ENCODE data around the gene ADAMTSL5.
"Not testable (repeated sequence)": the region's sequence is repeated elsewhere in the genome, so short reads cannot be mapped to it uniquely, and the experiment has no call there.

The ADAMTSL5 gene

DNA sequence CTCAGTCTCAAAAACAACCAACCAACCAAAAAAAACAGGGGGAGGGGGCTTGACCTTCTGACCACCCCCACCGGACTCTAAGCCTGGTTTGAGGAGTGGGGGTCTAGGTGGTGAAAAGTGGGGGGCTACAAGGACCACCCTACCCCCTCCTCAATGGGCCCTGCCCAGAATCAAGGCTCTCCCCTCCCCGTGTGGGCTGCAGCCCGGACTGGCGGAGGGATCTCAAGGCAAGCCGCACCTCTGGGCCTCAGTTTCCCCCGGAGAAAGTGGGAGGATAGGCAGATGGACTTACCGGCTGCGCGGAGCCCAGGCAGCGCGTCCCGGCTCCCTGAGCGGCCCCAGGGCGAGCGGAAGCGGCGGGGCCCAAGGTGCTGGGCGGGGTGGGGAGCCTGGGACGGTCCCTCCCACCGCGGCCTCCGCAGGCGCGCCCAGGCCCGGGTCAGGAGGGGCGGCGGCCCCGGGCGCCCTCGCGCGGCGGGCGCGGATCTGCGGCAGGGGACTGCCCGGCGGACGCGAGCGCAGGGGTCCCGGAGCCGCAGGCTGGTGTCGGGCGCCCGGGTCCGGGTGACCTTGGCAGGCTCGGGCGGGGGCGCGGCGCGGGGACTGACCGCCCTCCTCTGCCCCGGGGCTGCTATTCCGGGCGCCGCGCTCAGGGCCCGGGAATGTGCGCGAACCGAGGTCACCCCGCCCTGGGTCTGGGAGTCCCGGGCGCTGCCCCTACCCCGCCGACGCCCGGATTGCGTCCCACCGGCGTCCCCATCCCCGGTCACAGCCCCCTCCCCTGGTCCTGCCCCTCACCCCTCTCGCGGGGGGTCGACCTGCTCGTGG lies at the start of gene ADAMTSL5:
Gene ADAMTSL5, minus strand, starts transcription at position 349 of the 828 bp plus-strand sequence. CDS start 2,076 bp downstream, outside the sequence.
- peak in 1 of 2 donors; percentile 33 for DNase-seq (ENCODE audit: low read depth in 2 of 2)

DNA sequence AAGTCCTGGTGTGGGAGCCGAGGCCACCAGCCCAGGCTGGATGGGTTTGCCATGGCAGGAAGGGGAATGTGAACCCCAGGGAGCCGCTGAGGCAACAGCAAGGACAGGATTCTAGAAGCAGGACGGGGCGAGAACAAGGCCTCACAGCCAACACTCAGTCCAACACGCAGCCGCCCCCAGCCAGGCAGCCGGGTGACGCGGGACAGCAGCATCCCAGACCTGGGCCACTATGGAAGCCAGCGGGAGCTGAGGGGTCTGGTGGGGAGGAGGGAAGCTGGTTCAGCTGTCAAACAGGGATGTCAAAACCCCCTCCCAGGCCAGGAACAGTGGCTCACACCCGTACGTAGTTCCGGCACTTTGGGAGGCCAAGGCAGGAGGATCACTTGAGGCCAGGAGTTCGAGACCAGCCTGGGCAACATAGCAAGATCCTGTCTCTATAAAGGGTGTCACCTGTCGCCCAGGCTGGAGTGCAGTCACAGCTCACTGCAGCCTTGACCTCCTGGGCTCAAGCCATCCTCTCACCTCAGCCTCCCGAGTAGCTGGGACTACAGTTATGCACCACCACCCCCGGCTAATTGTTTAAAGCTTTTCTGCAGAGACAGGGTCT lies 48.5 kb upstream of the ADAMTSL5 start:
- no peak for DNase-seq (ENCODE audit: low read depth in 2 of 2)

GRCh38 chr19:1560286-1560882 lies 47.6 kb upstream of the ADAMTSL5 start:
- no peak for DNase-seq (ENCODE audit: low read depth in 2 of 2)

GRCh38 chr19:1558552-1558951 lies 45.7 kb upstream of the ADAMTSL5 start:
- DNase-seq (ENCODE audit: low read depth in 2 of 2), result no peak

GRCh38 chr19:1556390-1557070 lies 43.7 kb upstream of the ADAMTSL5 start:
- DNase-seq (ENCODE audit: low read depth in 2 of 2), result no peak

GRCh38 chr19:1555487-1556389 lies 42.9 kb upstream of the ADAMTSL5 start:
- DNase-seq (ENCODE audit: low read depth in 2 of 2), result no peak

GRCh38 chr19:1554968-1555367 lies 42.1 kb upstream of the ADAMTSL5 start:
- no peak for DNase-seq (ENCODE audit: low read depth in 2 of 2)

- no peak for DNase-seq (ENCODE audit: low read depth in 2 of 2)
Measured at GRCh38 chr19:1553415-1553814, 40.6 kb upstream of the ADAMTSL5 start.

- DNase-seq (ENCODE audit: low read depth in 2 of 2), result no peak
Measured at GRCh38 chr19:1551068-1552040, 38.5 kb upstream of the ADAMTSL5 start.

GRCh38 chr19:1549332-1549945 lies 36.6 kb upstream of the ADAMTSL5 start:
- no peak for DNase-seq (ENCODE audit: low read depth in 2 of 2)

DNA sequence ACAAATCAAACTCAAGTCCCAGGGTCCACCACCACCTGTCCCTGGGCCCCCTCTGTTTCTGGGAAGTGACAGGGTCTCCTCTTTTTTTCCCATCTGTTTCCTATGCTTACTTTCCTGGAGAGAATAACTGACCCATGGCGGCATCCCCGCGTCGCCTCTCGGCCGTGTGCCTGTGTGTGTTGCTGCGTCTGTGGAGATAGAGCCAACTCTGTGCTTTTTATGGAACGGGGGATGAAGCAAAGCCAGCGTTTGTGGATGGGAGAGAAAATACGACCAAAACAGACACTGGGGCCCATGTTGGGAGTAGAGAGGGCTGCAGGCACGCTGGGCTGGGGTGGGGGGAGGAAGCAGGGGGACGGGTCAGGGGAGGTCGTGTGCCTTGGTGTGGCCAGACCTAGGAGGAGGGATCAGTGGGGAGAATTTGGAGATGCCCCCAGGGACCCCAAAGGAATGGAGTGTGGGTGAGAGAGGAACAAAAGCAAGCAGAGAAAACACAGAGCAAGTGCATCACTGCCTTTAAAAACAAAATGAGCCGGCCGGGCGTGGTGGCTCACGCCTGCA lies 27.6 kb upstream of the ADAMTSL5 start:
- no peak for DNase-seq (ENCODE audit: low read depth in 2 of 2)

DNA sequence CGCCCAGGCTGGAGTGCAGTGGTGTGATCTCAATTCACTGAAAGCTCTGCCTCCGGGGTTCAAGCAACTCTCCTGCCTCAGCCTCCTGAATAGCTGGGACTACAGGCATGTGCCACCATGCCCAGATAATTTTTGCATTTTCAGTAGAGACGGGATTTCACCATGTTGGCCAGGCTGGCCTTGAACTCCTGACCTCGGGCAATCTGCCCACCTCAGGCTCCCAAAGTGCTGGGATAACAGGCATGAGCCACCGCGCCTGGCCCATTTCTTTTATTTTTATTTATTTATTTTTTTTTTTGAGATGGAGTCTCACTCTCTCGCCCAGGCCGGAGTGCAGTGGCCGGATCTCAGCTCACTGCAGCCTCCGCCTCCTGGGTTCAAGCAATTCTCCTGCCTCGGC lies 26.9 kb upstream of the ADAMTSL5 start:
- DNase-seq (ENCODE audit: low read depth in 2 of 2), result not testable (repeated sequence)

GRCh38 chr19:1538978-1539377 lies 26.2 kb upstream of the ADAMTSL5 start:
- no peak for DNase-seq (ENCODE audit: low read depth in 2 of 2)

DNA sequence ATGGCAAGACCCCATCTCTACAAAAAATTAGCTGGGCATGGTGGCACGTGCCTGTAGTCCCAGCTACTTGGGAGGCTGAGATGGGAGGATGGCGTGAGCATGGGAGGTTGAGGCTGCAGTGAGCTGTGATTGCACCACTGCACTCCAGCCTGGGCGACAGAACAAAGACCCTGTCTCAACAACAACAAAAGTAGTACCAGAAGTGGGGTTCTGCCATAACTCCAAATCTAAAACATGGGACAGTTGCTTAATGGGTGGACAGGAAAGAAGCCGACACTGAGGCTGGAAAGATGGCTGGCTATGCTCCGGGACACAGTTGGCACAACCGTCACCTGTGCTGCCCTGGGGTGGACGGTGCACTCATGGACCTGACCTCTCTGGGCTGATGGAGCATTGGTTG lies 22.9 kb upstream of the ADAMTSL5 start:
- DNase-seq (ENCODE audit: low read depth in 2 of 2), result not testable (repeated sequence)

- DNase-seq (ENCODE audit: low read depth in 2 of 2), result no peak
Measured at GRCh38 chr19:1534972-1535371, 22.2 kb upstream of the ADAMTSL5 start.

DNA sequence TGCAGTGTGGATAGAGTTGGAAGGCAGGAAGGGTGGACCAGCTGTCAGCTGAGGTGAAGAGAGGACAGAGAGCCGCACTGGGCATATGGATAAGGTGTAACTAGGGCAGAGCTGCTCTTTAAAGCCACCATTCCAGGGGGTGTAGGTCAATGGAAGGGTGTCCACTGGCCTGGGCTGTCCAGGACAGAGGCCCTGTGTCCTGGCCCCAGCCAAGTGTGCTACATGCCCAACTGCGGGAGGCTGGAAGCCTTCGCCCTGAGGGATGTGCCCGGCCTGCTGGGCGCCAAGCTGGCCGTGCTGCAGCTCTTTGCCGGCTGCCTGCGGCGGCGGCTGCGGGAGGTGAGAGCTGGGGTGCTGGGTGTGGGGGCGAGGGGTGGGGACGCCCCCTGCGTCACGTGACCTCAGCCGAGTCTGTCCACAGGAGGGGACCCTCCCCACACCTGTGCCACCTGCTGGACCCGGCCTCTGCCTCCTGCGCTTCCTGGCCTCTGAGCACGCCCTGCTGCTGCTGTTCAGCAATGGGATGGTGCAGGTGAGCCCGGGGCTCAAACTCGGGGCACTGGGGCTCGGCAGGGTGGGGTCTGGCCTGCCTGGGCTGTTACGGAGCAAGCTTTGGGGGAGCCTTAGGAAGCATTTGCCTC lies 20.8 kb upstream of the ADAMTSL5 start:
- DNase-seq (ENCODE audit: low read depth in 2 of 2), result no peak

DNA sequence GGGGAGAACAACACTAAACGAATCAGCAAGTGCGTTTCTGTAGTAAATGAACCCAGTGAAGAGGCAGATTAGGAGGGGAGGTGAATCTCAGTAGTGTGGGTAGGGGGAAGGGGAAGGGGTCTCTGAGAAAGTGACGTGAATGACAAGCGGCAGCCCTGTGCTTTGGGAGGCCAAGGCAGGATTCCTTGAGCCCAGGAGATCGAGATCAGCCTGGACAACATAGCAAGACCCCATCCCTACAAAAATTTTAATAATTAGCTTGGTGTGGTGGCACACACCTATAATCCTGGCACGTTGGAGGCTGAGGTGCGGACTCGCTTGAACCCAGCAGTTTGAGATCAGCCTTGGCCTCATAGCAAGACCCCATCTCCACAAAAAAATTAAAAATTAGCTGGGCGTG lies 19.2 kb upstream of the ADAMTSL5 start:
- DNase-seq (ENCODE audit: low read depth in 2 of 2), result no peak

DNA sequence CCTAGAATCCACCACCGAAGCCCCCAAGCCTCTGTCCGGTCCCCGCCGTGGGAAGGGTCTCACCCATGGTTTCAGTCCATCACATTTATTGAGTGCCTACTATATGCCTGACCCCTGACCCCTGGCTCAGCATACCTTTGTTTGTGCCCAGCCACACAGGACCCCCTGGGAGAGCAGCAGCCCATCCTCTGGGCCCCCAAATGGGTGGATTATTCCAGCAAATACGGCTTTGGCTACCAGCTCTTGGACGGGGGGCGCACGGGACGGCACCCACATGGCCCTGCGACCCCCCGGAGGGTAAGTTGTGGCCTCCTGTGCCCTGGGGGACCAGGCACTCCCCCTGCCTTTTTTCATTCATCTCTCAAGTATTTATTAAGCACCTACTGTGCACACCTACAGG lies 18.8 kb upstream of the ADAMTSL5 start:
- no peak for DNase-seq (ENCODE audit: low read depth in 2 of 2)

- DNase-seq (ENCODE audit: low read depth in 2 of 2), result not testable (repeated sequence)
Measured at GRCh38 chr19:1530856-1531255, 18.0 kb upstream of the ADAMTSL5 start.
